OCI-LY7 (cell line): ENCODE data around the gene ASB4. TPM values are rescaled to one million over a fixed set of nuclear protein-coding genes. Genes with fewer than 3 reads are reported as not detected.

Source experiments
- BruUV-seq: library from RNA; stranded (reverse); fragments of 400-500 nt; replicated peaks from 2 replicates; lab custom pipeline; 2021; lab: Mats Ljungman, UMichigan
- CTCF ChIA-PET: fragments of 300-600 bp; sonication (Branson Sonifier 250); formaldehyde crosslinking; loops from one replicate; lab custom pipeline; 2022; ENCODE audit warnings: antibody characterized with exemption; ENCODE audit not compliant: unreplicated experiment; lab: Charles Lee
- POLR2A ChIA-PET: fragments of 300-600 bp; sonication (Branson Sonifier 250); formaldehyde crosslinking; loops from one replicate; lab custom pipeline; 2022; ENCODE audit warnings: antibody characterized with exemption; lab: Charles Lee
- DNase-seq: peaks from one replicate; pipeline ENCODE4 v3.0.0-alpha.2; 2015; ENCODE audit warnings: low spot score
- H2AFZ ChIP-seq: fragments of 200-600 bp; sonication (generic), shearing (Covaris generic); 2 replicates; pipeline ENCODE4 v1.6.1; 2014; ENCODE audit warnings: mild to moderate bottlenecking, antibody characterized with exemption, low read length, moderate library complexity
- H3K27ac ChIP-seq: fragments of 200-600 bp; sonication (generic); 2 replicates; pipeline ENCODE4 v1.5.1; 2014; ENCODE audit warnings: mixed run types, low read depth, mild to moderate bottlenecking, moderate library complexity, low read length, inconsistent platforms; ENCODE audit not compliant: poor library complexity, severe bottlenecking
- H3K36me3 ChIP-seq: fragments of 200-600 bp; sonication (generic); 2 replicates; pipeline ENCODE4 v1.6.1; 2014; ENCODE audit warnings: mild to moderate bottlenecking, antibody characterized with exemption, low read length, moderate library complexity, mixed read lengths; ENCODE audit not compliant: insufficient read depth
- H3K4me1 ChIP-seq: fragments of 200-600 bp; sonication (generic); 2 replicates; pipeline ENCODE4 v1.5.1; 2014; ENCODE audit warnings: mild to moderate bottlenecking, low read length; ENCODE audit not compliant: insufficient read depth, poor library complexity, severe bottlenecking
- H3K4me2 ChIP-seq: fragments of 200-600 bp; sonication (generic); 2 replicates; pipeline ENCODE4 v1.6.1; 2014; ENCODE audit warnings: mild to moderate bottlenecking, low read length
- H3K4me3 ChIP-seq: fragments of 200-600 bp; sonication (generic); 2 replicates; pipeline ENCODE4 v1.5.1; 2014; ENCODE audit warnings: mild to moderate bottlenecking, low read depth, low read length; ENCODE audit not compliant: poor library complexity, severe bottlenecking
- H3K79me2 ChIP-seq: fragments of 200-600 bp; sonication (generic); 2 replicates; pipeline ENCODE4 v1.6.1; 2016; ENCODE audit warnings: low read depth, mild to moderate bottlenecking, low read length, moderate library complexity, mixed read lengths; ENCODE audit not compliant: insufficient read depth
- H3K9me2 ChIP-seq: fragments of 200-600 bp; sonication (generic); 2 replicates; pipeline ENCODE4 v1.6.1; 2016; ENCODE audit warnings: mild to moderate bottlenecking, low read length, mixed read lengths; ENCODE audit not compliant: insufficient read depth
- H3K9me3 ChIP-seq: fragments of 200-600 bp; sonication (generic); 2 replicates; pipeline ENCODE4 v1.6.1; 2014; ENCODE audit warnings: mild to moderate bottlenecking, mixed run types, low read length, mixed read lengths
- H4K20me1 ChIP-seq: fragments of 200-600 bp; sonication (generic); 2 replicates; pipeline ENCODE4 v1.6.1; 2014; ENCODE audit warnings: mild to moderate bottlenecking, antibody characterized with exemption, low read length, moderate library complexity, mixed read lengths; ENCODE audit not compliant: insufficient read depth
- CTCF ChIP-seq: fragments of 200-600 bp; sonication (generic); conservative IDR thresholded peaks from 2 replicates; pipeline ENCODE4 v1.5.1; 2014; ENCODE audit warnings: mild to moderate bottlenecking, antibody characterized with exemption, low read length, moderate library complexity, mixed read lengths
- EZH2phosphoT487 ChIP-seq: fragments of 200-600 bp; sonication (generic); IDR thresholded peaks from 2 replicates; pipeline ENCODE4 v1.6.1; 2018; ENCODE audit warnings: low read depth, borderline replicate concordance, mild to moderate bottlenecking, mixed run types, antibody characterized with exemption, low read length, moderate library complexity, mixed read lengths
- intact Hi-C: fragments of 100-400 bp; cut with micrococcal nuclease; formaldehyde crosslinking; loops from one replicate; pipeline ENCODE4 v1.10.0; 2022; ENCODE audit not compliant: unreplicated experiment
- total RNA-seq, 2 experiments: library from RNA; depleted of rRNA in 1 of 2; stranded (reverse); fragments of >200 nt in 1 of 2; shearing (Covaris generic) in 1 of 2; gene quantifications; 2 replicates each; pipeline ENCODE4 v1.2.3, GENCODE V29; 2014 to 2022

The ASB4 gene
- total RNA-seq, 2 experiments from 2014 or later: not detected

DNA sequence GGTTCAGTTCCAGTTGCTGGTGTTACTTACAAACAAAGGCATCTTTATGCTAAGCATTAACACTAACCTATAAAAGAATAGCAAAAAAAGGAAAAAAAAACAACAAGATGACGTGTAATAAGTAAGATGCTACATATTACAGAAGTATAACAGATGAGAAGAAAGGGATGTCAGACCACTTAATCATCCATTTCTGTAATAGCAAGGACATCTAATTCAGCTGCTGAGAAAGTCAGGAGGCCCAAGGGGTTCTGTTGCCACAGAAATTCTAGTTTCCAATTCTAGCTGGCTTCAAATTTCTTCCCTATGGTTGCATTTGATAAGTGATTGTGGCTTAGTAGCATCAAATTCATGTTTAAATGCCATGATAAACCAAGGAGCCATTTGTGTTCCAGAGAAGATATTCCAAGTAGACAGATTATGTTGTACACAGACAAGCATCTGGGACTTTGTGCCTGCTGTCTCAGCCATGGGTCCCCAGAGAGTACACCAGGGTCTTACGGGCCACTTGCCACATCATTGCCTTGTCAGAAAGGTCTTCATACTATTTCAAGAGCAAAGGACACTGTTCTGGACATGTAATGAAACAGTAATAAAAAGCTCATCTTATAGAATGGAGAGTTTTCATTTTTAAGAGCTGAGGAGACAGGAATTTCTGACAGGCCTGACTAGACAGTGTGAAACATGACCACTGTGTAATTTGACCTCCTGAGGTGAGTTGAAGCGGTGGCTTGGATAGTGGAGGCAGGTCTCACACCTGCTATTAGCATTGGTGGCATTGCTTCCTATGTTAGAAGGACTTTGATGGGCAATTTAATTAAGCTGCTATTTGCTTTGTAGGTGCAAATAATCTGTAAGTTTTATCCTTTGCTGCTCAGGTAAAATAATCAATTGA lies 4.2 kb upstream of the ASB4 start:
- TF ChIP-seq CTCF: no peak
- no peak for TF ChIP-seq EZH2phosphoT487
- ChIA-PET POLR2A (interaction anchor here (0.6 to 2.2 kb wide), 3 partner anchors 9 to 182 kb away, joined by 3 to 6 read pairs (median 5); no protein-coding TSS in a partner anchor), CTCF (no interaction called here)
- H3K27ac ChIP-seq: no peak overlapping the region
- H3K4me3 ChIP-seq: no peak overlapping the region
- H3K9me3 ChIP-seq: no peaks in the 10 kb centered on the region
- no peaks in the 10 kb centered on the region for H3K4me1 ChIP-seq
- H4K20me1 ChIP-seq: no peaks in the 10 kb centered on the region
- intact Hi-C loops: no loop called here
- H3K4me2 ChIP-seq: no peak overlapping the region
- BruUV-seq: no TSS peak
- no peak overlapping the region for H2AFZ ChIP-seq
- H3K79me2 ChIP-seq: no peaks in the 10 kb centered on the region
- no peaks in the 10 kb centered on the region for H3K9me2 ChIP-seq
- DNase-seq: no peak
- H3K36me3 ChIP-seq: no peaks in the 10 kb centered on the region; the same call in 1 of the 2 replicates

- Histone ChIP-seq H3K79me2 (no peaks in the 10 kb centered on the region), H3K9me3 (no peaks in the 10 kb centered on the region), H4K20me1 (no peaks in the 10 kb centered on the region), H2AFZ (no peak overlapping the region), H3K4me2 (no peak overlapping the region), H3K36me3 (no peaks in the 10 kb centered on the region), H3K4me1 (no peaks in the 10 kb centered on the region), H3K27ac (no peak overlapping the region), H3K9me2 (no peaks in the 10 kb centered on the region), H3K4me3 (no peak overlapping the region)
- POLR2A ChIA-PET: interaction anchor here (1.8 kb wide), 1 partner anchor 8 kb away, joined by 6 read pairs; no protein-coding TSS in a partner anchor
- no TSS peak for BruUV-seq
- DNase-seq: no peak
- no peak for TF ChIP-seq EZH2phosphoT487
- TF ChIP-seq CTCF: no peak
- CTCF ChIA-PET: no interaction called here
- intact Hi-C loops: no loop called here
These were observed 3.3 kb upstream of the ASB4 start for GRCh38 chr7:95482424-95482823.
